Measurements from ENCODE around the gene RRP12.

RRP12 gene

DNA sequence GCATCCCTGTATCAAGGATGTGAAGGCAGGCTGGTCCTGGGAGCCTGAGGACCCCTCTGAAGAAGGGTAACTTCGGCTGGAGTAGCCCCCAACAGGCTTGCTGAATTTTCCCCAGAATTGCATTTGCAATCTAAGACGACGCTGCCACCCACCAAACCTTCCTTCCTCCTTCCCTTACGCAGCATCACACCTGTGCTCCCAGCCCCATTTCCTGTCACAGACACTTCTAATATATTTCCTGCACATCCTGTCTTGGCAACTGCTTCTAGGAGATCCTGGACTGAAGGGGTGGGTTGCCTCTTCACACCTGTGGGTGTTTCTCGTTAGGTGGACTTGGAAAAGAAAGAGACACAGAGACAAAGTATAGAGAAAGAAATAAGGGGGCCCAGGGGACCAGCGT, 15.4 kb upstream of the RRP12 start:
- TF ChIP-seq, protein P1, sequence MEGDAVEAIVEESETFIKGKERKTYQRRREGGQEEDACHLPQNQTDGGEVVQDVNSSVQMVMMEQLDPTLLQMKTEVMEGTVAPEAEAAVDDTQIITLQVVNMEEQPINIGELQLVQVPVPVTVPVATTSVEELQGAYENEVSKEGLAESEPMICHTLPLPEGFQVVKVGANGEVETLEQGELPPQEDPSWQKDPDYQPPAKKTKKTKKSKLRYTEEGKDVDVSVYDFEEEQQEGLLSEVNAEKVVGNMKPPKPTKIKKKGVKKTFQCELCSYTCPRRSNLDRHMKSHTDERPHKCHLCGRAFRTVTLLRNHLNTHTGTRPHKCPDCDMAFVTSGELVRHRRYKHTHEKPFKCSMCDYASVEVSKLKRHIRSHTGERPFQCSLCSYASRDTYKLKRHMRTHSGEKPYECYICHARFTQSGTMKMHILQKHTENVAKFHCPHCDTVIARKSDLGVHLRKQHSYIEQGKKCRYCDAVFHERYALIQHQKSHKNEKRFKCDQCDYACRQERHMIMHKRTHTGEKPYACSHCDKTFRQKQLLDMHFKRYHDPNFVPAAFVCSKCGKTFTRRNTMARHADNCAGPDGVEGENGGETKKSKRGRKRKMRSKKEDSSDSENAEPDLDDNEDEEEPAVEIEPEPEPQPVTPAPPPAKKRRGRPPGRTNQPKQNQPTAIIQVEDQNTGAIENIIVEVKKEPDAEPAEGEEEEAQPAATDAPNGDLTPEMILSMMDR (IDR thresholded peaks at IDR 0.05) = no peak

DNA sequence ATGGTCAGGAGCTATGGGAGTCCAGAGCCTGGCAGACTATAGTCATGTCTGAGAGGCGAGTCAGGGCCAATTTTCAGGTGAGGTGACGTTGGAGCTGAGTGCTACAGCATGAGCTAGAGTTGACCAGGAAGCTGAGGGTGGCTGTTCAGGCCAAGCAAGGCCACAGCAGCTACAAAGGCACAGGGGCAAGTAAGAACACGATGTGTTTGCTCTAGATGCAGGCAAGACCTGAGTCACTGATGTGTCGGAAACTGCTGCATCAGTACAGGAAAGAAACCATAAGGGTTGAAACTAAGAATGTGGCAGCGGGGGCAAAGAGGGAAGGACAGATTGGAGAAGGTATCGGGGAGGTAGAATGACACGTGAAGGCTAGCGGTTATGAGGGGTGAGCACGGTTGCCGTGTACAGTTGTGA, 11.8 kb upstream of the RRP12 start:
- TF ChIP-seq, protein P1 (IDR thresholded peaks at IDR 0.05) = no peak

DNA sequence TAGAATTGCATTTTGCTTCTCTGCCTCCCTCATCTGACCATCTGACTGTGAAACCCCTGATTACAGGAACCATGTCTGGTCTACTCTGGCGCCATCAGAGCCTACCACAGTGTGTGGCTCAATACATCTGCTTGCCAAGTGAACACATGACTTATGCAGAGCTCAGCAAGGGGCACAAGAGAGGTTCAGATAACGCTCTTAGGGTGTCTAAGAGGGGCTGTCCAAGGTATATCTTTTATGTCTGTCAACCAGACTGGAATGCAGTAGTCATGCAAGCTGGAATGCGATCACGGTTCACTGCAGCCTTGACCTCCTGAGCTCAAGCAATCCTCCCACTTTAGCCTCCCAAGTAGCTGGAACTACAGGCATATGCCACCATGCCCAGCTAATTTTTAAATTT, 10.3 kb upstream of the RRP12 start:
- TF ChIP-seq, protein P1 (IDR thresholded peaks at IDR 0.05) = no peak

DNA sequence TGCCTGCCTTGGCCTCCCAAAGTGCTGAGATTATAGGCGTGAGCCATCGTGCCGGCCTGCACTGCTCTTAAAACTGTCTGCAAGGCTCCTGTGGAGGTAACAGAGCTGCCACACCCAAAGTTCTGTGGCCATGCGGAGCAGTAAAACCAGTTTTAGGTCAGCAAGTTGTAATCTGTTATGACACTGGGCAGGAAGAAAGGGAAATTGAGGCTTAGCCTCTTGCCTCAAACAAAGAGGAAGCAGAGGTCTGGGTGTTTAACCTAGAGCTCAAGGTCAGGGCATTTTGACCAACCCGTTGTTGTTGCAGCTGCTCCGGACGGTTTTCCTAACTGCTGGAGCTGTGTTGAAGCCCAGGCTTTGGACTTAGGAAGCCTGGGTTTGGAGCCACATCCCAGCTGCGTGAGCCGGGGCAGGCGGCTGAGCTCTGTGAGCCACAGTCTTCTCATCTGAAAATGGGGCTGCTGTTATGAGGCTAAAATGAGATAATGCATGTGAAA, 7.4 kb upstream of the RRP12 start:
- TF ChIP-seq, protein P1 (IDR thresholded peaks at IDR 0.05) = no peak

DNA sequence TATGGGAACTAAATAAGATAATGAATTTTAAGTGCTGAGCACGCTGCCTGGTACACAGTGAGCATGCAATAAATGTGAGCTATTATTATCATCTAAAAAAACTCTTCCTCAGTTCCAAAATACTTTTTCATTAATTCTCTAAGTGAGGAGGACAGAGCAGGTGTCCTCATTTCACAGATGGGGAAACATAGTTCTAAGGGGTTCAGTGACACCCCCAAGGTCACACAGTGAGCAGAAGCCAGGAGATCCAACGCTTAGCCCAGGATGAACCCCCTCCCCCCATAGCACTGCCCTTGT, 6.8 kb upstream of the RRP12 start:
- TF ChIP-seq, protein P1 (IDR thresholded peaks at IDR 0.05) = no peak

DNA sequence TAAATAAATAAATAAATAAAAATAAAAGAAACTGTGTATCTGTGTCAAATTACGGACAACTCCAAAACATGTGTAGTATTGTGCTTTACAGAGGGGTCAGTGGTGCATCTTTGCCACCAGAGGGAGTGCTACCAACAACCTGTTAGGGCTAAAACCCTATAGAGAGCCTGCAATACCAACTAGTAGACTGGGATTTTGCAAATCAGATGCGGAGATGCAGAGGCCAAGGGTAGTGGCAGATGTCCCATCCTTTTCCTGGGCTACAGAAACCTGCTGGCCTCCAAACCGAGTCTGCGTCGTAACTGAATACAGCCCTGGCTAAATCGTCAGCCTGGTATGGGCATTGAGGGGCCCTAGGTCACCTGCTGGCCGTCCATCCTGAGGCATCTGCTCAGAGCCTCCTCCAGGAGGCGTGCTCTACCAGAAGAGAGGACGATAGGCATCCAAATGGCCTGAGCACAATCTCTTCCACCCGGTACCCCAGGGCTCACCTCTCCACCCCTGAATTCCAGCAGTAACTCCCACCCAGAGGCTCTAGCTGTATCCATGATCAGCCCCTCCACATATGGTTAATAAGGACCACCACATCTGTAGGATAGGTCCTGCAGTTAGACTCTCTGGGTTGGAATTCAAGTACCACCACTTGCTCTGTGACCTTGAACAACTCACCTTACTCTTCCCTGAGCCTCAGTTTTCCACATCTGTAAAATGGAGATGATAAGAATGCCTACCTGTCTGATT, 6.2 kb upstream of the RRP12 start:
- TF ChIP-seq, protein P1 (IDR thresholded peaks at IDR 0.05) = peak; percentile 78

GRCh38 chr10:97406064-97406463, 4.9 kb upstream of the RRP12 start:
- TF ChIP-seq, protein P1 (IDR thresholded peaks at IDR 0.05) = no peak

DNA sequence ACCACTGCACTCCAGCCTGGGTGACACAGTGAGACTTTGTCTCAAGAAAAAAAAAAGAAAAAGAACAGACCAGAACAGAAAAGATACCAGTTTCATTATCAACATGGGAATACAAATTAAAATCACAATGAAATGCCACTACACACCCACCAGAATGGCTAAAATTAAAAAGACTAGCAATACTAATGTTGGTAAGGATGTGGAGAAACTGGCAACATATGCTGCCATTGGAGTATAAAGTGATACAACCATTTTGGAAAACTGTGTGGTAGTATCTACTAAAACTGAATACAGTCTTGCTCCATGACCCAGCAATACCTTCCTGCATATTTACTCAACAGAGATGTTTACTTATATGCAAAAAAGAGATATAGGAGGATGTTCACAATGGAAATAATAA, 2.9 kb upstream of the RRP12 start:
- TF ChIP-seq, protein P1 (IDR thresholded peaks at IDR 0.05) = no peak

All from LNCAP (cell line).